Measurements from ENCODE around the gene SARM1. TPM values are rescaled to one million over a fixed set of nuclear protein-coding genes. Genes with fewer than 3 reads are reported as not detected.

SARM1 gene
- total RNA-seq, 1 experiment from 2014 or later: 5.1 TPM

- Mint-ChIP-seq H3K4me1 (peaks cover 18% of the 10 kb centered on the region in 2 experiments), H3K4me3 (no peak overlapping the region), H3K27ac (no peak overlapping the region), H3K27me3 (ENCODE audit: low read depth) (peaks cover 79% of the 10 kb centered on the region), H3K9me3 (peaks cover 0 to 2% of the 10 kb centered on the region in 2 experiments; a peak in 1 of 5 replicates), H3K36me3 (ENCODE audit: insufficient read depth in 1 of 3, low read depth in 3 of 3) (no peaks in the 10 kb centered on the region; a peak in 1 of 7 replicates)
- H2AFZ ChIP-seq (ENCODE audit: low read length): no peak overlapping the region
- H3K4ac ChIP-seq (ENCODE audit: low read depth, low read length): no peak overlapping the region
- no peak overlapping the region for H2BK20ac ChIP-seq (ENCODE audit: low read depth, low read length, poor library complexity, severe bottlenecking)
- H3K23me2 ChIP-seq (ENCODE audit: insufficient read length, low read depth, low read length, poor library complexity, severe bottlenecking): no peaks in the 10 kb centered on the region
- no peaks in the 10 kb centered on the region for H3K79me1 ChIP-seq (ENCODE audit: insufficient read depth, low read depth, low read length, poor library complexity, severe bottlenecking)
- peaks cover 2% of the 10 kb centered on the region; the same call in 1 of the 2 replicates for H3K4me1 ChIP-seq (ENCODE audit: insufficient read depth, low read length)
- H3T11ph ChIP-seq (ENCODE audit: low read length): no peak overlapping the region
- H2BK15ac ChIP-seq (ENCODE audit: low read depth, low read length): no peak overlapping the region
- H4K5ac ChIP-seq (ENCODE audit: insufficient read length, low read depth, low read length): no peak overlapping the region
- TF ChIP-seq, protein P1, sequence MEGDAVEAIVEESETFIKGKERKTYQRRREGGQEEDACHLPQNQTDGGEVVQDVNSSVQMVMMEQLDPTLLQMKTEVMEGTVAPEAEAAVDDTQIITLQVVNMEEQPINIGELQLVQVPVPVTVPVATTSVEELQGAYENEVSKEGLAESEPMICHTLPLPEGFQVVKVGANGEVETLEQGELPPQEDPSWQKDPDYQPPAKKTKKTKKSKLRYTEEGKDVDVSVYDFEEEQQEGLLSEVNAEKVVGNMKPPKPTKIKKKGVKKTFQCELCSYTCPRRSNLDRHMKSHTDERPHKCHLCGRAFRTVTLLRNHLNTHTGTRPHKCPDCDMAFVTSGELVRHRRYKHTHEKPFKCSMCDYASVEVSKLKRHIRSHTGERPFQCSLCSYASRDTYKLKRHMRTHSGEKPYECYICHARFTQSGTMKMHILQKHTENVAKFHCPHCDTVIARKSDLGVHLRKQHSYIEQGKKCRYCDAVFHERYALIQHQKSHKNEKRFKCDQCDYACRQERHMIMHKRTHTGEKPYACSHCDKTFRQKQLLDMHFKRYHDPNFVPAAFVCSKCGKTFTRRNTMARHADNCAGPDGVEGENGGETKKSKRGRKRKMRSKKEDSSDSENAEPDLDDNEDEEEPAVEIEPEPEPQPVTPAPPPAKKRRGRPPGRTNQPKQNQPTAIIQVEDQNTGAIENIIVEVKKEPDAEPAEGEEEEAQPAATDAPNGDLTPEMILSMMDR (conservative IDR thresholded peaks at IDR 0.05): peak; percentile 90
- H3K4me2 ChIP-seq (ENCODE audit: insufficient read depth, insufficient read length, low read length): no peak overlapping the region
- no peak overlapping the region for H3K18ac ChIP-seq (ENCODE audit: insufficient read length, low read depth, low read length)
- peak overlapping the region; percentile 8 for H3K9ac ChIP-seq (ENCODE audit: extremely low read depth, insufficient read length, low read length)
- no peak overlapping the region for H4K8ac ChIP-seq (replicated peaks; ENCODE audit: insufficient read length, low read depth, low read length)
- H2BK5ac ChIP-seq (ENCODE audit: insufficient read length, low read length): no peak overlapping the region
- DNase-seq: peak; percentile 92
- H2BK120ac ChIP-seq (ENCODE audit: low read depth, low read length, poor library complexity, severe bottlenecking): no peak overlapping the region
- no peaks in the 10 kb centered on the region for H3K79me2 ChIP-seq (ENCODE audit: insufficient read depth, low read length)
- no CpG with 5 or more reads among the region's 13 CpGs for WGBS (ENCODE audit: extremely low coverage, insufficient read length, low lambda C conversion rate)
- H2AK5ac ChIP-seq (ENCODE audit: insufficient read length, low read length): no peak overlapping the region
- H3K14ac ChIP-seq (ENCODE audit: insufficient read depth, low read length): no peak overlapping the region
- H3K56ac ChIP-seq (ENCODE audit: insufficient read length, low read depth, low read length): no peak overlapping the region
- no peaks in the 10 kb centered on the region for H3K9me3 ChIP-seq (ENCODE audit: control insufficient read depth, low read depth, low read length)
- no peak overlapping the region for H3K27ac ChIP-seq (ENCODE audit: insufficient read length, low read depth, low read length)
- H2BK12ac ChIP-seq (ENCODE audit: insufficient read length, low read depth, low read length): no peak overlapping the region
- no peaks in the 10 kb centered on the region for H4K20me1 ChIP-seq (ENCODE audit: control insufficient read depth, insufficient read depth, insufficient read length)
- no peak overlapping the region for H3K23ac ChIP-seq (ENCODE audit: insufficient read length, low read depth, low read length)
- H4K91ac ChIP-seq (ENCODE audit: insufficient read length, low read depth, low read length): no peak overlapping the region
- peaks cover 19% of the 10 kb centered on the region; the same call in 1 of the 2 replicates for H3K27me3 ChIP-seq (ENCODE audit: insufficient read depth, low read length)
These were observed 45.3 kb downstream of the SARM1 start for GRCh38 chr17:28416703-28417311.

Data from H9 (cell line).